ENCODE measurements around the gene DOCK4. TPM values are rescaled to one million over a fixed set of nuclear protein-coding genes. Genes with fewer than 3 reads are reported as not detected.

The DOCK4 gene
- total and polyA plus RNA-seq, 10 of the 15 experiments (the other 5 are each of a cell fraction or from before 2014, with no cell fraction given) = 0.03 to 0.73 (median 0.38) TPM

DNA sequence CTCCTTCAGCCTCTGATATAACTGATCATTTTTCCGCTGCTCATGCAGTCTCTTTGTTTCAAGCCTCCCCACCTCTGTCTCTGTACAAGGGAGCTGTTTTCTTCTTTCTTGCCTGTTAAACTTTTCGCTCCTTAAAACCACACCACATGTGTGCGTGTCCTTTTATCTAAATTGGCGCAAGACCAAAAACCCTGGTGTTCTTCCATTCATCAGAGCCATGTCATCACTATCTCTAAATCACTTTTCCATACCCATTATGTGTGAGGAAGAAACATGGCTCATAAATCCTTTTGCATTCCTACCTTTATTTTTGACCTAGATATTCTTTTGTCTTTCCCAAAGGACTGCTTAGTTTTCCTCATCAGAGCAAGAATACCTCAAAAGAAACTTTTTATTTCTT lies 404.9 kb downstream of the DOCK4 start (continued):
- TF ChIP-seq, protein P1, sequence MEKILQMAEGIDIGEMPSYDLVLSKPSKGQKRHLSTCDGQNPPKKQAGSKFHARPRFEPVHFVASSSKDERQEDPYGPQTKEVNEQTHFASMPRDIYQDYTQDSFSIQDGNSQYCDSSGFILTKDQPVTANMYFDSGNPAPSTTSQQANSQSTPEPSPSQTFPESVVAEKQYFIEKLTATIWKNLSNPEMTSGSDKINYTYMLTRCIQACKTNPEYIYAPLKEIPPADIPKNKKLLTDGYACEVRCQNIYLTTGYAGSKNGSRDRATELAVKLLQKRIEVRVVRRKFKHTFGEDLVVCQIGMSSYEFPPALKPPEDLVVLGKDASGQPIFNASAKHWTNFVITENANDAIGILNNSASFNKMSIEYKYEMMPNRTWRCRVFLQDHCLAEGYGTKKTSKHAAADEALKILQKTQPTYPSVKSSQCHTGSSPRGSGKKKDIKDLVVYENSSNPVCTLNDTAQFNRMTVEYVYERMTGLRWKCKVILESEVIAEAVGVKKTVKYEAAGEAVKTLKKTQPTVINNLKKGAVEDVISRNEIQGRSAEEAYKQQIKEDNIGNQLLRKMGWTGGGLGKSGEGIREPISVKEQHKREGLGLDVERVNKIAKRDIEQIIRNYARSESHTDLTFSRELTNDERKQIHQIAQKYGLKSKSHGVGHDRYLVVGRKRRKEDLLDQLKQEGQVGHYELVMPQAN (conservative IDR thresholded peaks at IDR 0.05) = no peak
- no peak for TF ChIP-seq SUPT20H (IDR thresholded peaks at IDR 0.05; ENCODE audit: borderline replicate concordance, control insufficient read depth, low read depth, low read length)
- no peak for TF ChIP-seq POU2F2 (IDR thresholded peaks at IDR 0.05; ENCODE audit: borderline replicate concordance, low read depth, low read length)
- TF ChIP-seq, protein P2, sequence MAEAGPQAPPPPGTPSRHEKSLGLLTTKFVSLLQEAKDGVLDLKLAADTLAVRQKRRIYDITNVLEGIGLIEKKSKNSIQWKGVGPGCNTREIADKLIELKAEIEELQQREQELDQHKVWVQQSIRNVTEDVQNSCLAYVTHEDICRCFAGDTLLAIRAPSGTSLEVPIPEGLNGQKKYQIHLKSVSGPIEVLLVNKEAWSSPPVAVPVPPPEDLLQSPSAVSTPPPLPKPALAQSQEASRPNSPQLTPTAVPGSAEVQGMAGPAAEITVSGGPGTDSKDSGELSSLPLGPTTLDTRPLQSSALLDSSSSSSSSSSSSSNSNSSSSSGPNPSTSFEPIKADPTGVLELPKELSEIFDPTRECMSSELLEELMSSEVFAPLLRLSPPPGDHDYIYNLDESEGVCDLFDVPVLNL (IDR thresholded peaks at IDR 0.05; ENCODE audit: low read depth, low read length) = no peak
- TF ChIP-seq SMAD5 (IDR thresholded peaks at IDR 0.05; ENCODE audit: low read depth) = no peak
- TF ChIP-seq, protein P3, sequence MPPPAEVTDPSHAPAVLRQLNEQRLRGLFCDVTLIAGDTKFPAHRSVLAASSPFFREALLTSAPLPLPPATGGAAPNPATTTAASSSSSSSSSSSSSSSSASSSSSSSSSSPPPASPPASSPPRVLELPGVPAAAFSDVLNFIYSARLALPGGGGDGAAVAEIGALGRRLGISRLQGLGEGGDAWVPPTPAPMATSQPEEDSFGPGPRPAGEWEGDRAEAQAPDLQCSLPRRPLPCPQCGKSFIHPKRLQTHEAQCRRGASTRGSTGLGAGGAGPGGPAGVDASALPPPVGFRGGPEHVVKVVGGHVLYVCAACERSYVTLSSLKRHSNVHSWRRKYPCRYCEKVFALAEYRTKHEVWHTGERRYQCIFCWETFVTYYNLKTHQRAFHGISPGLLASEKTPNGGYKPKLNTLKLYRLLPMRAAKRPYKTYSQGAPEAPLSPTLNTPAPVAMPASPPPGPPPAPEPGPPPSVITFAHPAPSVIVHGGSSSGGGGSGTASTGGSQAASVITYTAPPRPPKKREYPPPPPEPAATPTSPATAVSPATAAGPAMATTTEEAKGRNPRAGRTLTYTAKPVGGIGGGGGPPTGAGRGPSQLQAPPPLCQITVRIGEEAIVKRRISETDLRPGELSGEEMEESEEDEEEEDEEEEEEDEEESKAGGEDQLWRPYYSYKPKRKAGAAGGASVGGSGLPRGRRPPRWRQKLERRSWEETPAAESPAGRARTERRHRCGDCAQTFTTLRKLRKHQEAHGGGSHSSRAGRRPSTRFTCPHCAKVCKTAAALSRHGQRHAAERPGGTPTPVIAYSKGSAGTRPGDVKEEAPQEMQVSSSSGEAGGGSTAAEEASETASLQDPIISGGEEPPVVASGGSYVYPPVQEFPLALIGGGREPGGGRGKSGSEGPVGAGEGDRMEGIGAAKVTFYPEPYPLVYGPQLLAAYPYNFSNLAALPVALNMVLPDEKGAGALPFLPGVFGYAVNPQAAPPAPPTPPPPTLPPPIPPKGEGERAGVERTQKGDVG (CRISPR knock-in tag; IDR thresholded peaks at IDR 0.05) = no peak
- no peak for TF ChIP-seq ZNF24 (IDR thresholded peaks at IDR 0.05)
- no peak for TF ChIP-seq CREM (IDR thresholded peaks at IDR 0.05; ENCODE audit: low read depth)
